22Rv1 (cell line): ENCODE data around the gene SCN7A.

ENCODE experiments used
- ZFX ChIP-seq: fragments of 450-650 bp; IDR thresholded peaks from 2 replicates; pipeline ENCODE4 v1.6.1; 2017; ENCODE audit warnings: antibody characterized with exemption, borderline replicate concordance
- TF ChIP-seq, protein P1 (sequence below): fragments of 450-650 bp; IDR thresholded peaks from 2 replicates; pipeline ENCODE4 v1.5.1; 2017; ENCODE audit warnings: mild to moderate bottlenecking

DNA sequence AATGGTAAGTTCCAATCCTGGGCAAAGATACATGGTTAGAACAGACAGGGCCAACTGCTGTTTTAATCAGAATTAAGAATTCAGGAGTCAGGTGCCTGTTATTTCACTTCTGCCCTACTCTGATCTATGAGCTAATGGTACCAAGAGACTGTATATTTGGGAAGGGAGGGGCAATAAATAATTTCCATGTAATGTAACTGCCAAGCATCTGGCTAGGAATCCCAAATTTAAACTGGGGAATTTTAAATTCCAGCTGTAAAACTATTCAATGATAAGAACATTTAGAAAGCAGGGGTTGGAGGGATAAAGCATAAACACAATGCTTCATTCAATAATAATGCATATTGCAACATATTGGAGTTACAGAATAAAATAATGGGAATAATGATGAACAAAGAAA is 49.7 kb downstream of the SCN7A start:
- TF ChIP-seq, protein P1, sequence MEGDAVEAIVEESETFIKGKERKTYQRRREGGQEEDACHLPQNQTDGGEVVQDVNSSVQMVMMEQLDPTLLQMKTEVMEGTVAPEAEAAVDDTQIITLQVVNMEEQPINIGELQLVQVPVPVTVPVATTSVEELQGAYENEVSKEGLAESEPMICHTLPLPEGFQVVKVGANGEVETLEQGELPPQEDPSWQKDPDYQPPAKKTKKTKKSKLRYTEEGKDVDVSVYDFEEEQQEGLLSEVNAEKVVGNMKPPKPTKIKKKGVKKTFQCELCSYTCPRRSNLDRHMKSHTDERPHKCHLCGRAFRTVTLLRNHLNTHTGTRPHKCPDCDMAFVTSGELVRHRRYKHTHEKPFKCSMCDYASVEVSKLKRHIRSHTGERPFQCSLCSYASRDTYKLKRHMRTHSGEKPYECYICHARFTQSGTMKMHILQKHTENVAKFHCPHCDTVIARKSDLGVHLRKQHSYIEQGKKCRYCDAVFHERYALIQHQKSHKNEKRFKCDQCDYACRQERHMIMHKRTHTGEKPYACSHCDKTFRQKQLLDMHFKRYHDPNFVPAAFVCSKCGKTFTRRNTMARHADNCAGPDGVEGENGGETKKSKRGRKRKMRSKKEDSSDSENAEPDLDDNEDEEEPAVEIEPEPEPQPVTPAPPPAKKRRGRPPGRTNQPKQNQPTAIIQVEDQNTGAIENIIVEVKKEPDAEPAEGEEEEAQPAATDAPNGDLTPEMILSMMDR = no peak
- TF ChIP-seq ZFX = no peak
